Muscle layer of duodenum (tissue), 2 donors: ENCODE measurements around the gene ZBTB9.

ENCODE experiments used
- H3K27ac ChIP-seq: one replicate; pipeline ENCODE4 v1.7.0; 2013; ENCODE audit warnings: mild to moderate bottlenecking, low read length
- H3K27me3 ChIP-seq: one replicate; pipeline ENCODE4 v1.7.0; 2013; ENCODE audit warnings: low read depth, mild to moderate bottlenecking, control low read depth, low read length
- H3K36me3 ChIP-seq, 2 donors: one replicate each; pipeline ENCODE4 v1.7.0; 2013; ENCODE audit warnings: low read length in 2 of 2, control low read depth in 1 of 2, mild to moderate bottlenecking in 1 of 2; ENCODE audit not compliant: insufficient read depth in 2 of 2, control insufficient read depth in 1 of 2
- H3K4me1 ChIP-seq, 2 donors: one replicate each; pipeline ENCODE4 v1.7.0; 2013; ENCODE audit warnings: low read length in 2 of 2, mild to moderate bottlenecking in 2 of 2, control low read depth in 1 of 2, moderate library complexity in 1 of 2; ENCODE audit not compliant: insufficient read depth in 2 of 2, control insufficient read depth in 1 of 2
- H3K4me3 ChIP-seq, 2 donors: one replicate each; pipeline ENCODE4 v1.7.0; 2013; ENCODE audit warnings: low read length in 2 of 2, low read depth in 1 of 2, mild to moderate bottlenecking in 1 of 2
- H3K9me3 ChIP-seq, 2 donors: one replicate each; pipeline ENCODE4 v1.7.0; 2013; ENCODE audit warnings: low read length in 2 of 2, control low read depth in 1 of 2, mild to moderate bottlenecking in 1 of 2; ENCODE audit not compliant: control insufficient read depth in 1 of 2
- donor health status: healthy.

The ZBTB9 gene, protein sequence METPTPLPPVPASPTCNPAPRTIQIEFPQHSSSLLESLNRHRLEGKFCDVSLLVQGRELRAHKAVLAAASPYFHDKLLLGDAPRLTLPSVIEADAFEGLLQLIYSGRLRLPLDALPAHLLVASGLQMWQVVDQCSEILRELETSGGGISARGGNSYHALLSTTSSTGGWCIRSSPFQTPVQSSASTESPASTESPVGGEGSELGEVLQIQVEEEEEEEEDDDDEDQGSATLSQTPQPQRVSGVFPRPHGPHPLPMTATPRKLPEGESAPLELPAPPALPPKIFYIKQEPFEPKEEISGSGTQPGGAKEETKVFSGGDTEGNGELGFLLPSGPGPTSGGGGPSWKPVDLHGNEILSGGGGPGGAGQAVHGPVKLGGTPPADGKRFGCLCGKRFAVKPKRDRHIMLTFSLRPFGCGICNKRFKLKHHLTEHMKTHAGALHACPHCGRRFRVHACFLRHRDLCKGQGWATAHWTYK

DNA sequence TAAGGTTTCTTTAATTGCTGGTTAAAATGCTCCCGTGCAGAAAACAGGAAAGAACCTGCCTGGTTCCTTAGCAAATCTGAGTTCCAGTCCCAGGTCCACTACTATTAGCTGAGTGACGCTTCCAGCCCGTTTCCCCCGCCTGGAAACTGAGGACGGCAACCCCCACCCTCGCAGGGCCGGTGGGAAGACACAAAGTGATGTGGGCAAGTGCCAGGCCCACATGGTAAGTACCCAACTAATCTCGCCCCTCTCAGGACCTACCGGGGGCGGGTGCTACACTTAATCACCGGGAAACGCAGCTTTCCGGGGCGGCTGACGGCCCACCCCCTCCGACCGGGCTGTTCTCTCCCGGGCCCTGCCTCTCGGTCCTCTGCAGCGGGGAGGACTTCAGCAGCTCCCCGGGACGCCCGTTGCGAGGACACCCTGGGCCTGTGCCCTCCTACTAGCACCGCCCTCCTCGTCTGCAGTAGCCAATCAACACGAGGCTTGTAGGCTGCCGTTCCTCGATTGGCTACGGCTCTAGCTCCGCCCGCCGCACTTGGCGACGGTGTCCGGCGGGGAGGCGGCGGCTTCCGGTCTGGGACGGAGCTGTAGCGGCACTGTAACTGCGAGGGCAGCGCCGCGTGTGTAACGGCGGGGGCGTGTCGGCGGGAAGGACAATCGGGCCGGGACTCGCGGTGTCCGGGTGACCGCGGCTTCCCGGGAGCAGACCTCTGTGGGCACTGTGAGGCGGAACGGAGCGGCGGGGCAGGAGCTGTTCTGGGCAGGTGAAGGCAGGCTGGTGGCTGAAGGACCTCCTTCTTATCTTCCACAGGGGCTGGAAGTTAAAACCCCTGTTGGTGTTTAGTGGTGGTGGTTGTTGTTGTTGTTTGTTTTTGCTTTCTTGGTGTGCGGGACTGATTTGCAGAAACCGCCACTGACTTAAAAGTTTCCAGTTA is at the start of gene ZBTB9:
TSS of gene ZBTB9 (plus strand) at position 568 of the 938 bp plus-strand sequence. CDS start 525 bp downstream, outside the sequence.
- peak within 1 kb of the TSS; percentile 78 for H3K27ac ChIP-seq
- H3K36me3 ChIP-seq: peaks cover 5 to 14% of the 10 kb centered on the region in 2 donors
- peaks cover 8 to 21% of the 10 kb centered on the region in 2 donors for H3K4me1 ChIP-seq
- H3K27me3 ChIP-seq: no peaks in the 10 kb centered on the region
- H3K4me3 ChIP-seq: peak within 1 kb of the TSS; percentile 77 to 95
- H3K9me3 ChIP-seq: no peaks in the 10 kb centered on the region

- H3K36me3 ChIP-seq: no peaks in the 10 kb centered on the region
- no peak overlapping the region for H3K27ac ChIP-seq
- H3K4me3 ChIP-seq: no peak overlapping the region
- no peaks in the 10 kb centered on the region for H3K27me3 ChIP-seq
- H3K4me1 ChIP-seq: peaks cover 0 to 3% of the 10 kb centered on the region in 2 donors
- H3K9me3 ChIP-seq: no peaks in the 10 kb centered on the region
Measured at GRCh38 chr6:33404884-33405283, 49.5 kb upstream of the ZBTB9 start.

DNA sequence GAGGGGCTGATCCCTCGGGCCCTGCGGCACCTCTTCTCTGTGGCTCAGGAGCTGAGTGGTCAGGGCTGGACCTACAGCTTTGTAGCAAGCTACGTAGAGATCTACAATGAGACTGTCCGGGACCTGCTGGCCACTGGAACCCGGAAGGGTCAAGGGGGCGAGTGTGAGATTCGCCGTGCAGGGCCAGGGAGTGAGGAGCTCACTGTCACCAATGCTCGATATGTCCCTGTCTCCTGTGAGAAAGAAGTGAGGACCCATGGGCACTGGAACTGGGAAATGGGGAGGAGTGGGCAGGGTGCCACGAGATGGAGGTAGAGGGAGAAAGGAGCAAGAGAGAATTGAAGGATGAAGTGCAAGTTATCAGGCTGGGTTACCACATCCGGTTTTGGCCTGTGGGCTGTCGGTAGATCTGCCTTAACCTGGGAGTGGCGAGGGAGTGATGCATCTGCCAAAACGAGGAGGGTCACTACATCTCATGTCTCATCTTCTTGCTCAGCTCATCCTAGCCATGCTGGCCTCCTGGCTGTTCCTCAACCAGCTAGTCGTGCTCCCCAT is 48.9 kb upstream of the ZBTB9 start:
- H3K36me3 ChIP-seq: no peaks in the 10 kb centered on the region
- no peak overlapping the region for H3K27ac ChIP-seq

GRCh38 chr6:33406126-33406525 is 48.2 kb upstream of the ZBTB9 start:
- no peaks in the 10 kb centered on the region for H3K9me3 ChIP-seq
- no peak overlapping the region for H3K27ac ChIP-seq
- no peaks in the 10 kb centered on the region for H3K27me3 ChIP-seq
- no peaks in the 10 kb centered on the region for H3K36me3 ChIP-seq
- H3K4me3 ChIP-seq: no peak overlapping the region
- H3K4me1 ChIP-seq: peaks cover 0 to 3% of the 10 kb centered on the region in 2 donors

More for the DNA sequence above, 48.9 kb upstream of the ZBTB9 start:
- H3K27me3 ChIP-seq: no peaks in the 10 kb centered on the region
- H3K9me3 ChIP-seq: no peaks in the 10 kb centered on the region
- H3K4me3 ChIP-seq: no peak overlapping the region
- H3K4me1 ChIP-seq: peaks cover 0 to 3% of the 10 kb centered on the region in 2 donors

GRCh38 chr6:33407132-33407718 is 47.2 kb upstream of the ZBTB9 start:
- no peak overlapping the region for H3K27ac ChIP-seq
- H3K4me3 ChIP-seq: no peak overlapping the region
- peaks cover 1 to 2% of the 10 kb centered on the region in 2 donors for H3K36me3 ChIP-seq
- no peaks in the 10 kb centered on the region for H3K9me3 ChIP-seq
- no peaks in the 10 kb centered on the region for H3K27me3 ChIP-seq
- H3K4me1 ChIP-seq: peaks cover 0 to 12% of the 10 kb centered on the region in 2 donors

DNA sequence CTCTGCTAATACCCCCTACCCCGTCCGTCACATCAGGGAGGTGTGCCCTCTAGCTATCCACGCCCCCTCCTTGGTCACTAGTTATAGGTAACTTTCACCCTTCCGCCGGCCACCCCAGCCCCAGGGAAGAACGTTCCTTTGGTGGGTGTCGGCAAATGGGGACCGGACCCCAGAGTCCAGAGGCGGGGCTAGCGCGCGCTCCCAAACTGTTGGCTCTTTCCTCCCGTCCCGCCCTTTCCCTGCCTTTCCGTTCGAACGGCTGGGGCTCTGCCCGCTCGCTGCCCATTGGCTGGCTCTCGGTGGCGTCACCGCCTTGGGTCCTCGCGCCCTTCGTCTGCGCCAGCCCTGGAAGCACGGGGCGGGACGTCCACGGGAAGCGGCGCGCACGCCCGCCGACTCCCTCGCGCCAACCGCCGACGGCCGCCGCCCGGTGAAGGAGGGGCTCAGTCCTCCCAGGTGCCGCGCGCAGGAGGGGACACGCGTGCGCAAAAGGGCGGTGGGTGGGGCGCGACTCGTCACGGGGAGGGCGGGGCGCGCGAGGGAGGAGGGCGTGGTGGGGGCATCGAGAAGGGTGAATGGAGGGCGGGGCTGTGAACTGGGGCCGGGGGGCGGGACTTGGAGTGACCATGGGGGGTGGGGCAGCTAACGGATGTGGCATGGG is 44.2 kb upstream of the ZBTB9 start:
- Histone ChIP-seq H3K36me3 (peaks cover 23 to 31% of the 10 kb centered on the region in 2 donors), H3K4me1 (peaks cover 3 to 25% of the 10 kb centered on the region in 2 donors), H3K4me3 (peak overlapping the region; percentile 69 to 88), H3K9me3 (no peaks in the 10 kb centered on the region), H3K27me3 (no peaks in the 10 kb centered on the region), H3K27ac (peak overlapping the region; percentile 80)

GRCh38 chr6:33410711-33411631 is 43.4 kb upstream of the ZBTB9 start, which contains the start of gene PHF1:
Gene PHF1 (plus strand): TSS chr6:33411014. CDS start chr6:33412264, 1,250 bp downstream.
- Histone ChIP-seq H3K36me3 (peaks cover 29 to 39% of the 10 kb centered on the region in 2 donors), H3K4me1 (peaks cover 3 to 29% of the 10 kb centered on the region in 2 donors)

GRCh38 chr6:33411632-33412005 is 42.8 kb upstream of the ZBTB9 start:
- H3K27me3 ChIP-seq: no peaks in the 10 kb centered on the region
- peaks cover 7 to 36% of the 10 kb centered on the region in 2 donors for H3K4me1 ChIP-seq
- H3K4me3 ChIP-seq: peak overlapping the region; percentile 88
- H3K9me3 ChIP-seq: no peaks in the 10 kb centered on the region
- H3K36me3 ChIP-seq: peaks cover 30 to 44% of the 10 kb centered on the region in 2 donors
- peak overlapping the region; percentile 85 for H3K27ac ChIP-seq

More at GRCh38 chr6:33410711-33411631, 43.4 kb upstream of the ZBTB9 start, which contains the start of gene PHF1:
- H3K9me3 ChIP-seq: no peaks in the 10 kb centered on the region
- H3K27me3 ChIP-seq: no peaks in the 10 kb centered on the region
- peak within 1 kb of the TSS; percentile 88 for H3K4me3 ChIP-seq
- peak within 1 kb of the TSS; percentile 85 for H3K27ac ChIP-seq

GRCh38 chr6:33412140-33413009 is 42.0 kb upstream of the ZBTB9 start:
- Histone ChIP-seq H3K27me3 (no peaks in the 10 kb centered on the region), H3K36me3 (peaks cover 30 to 50% of the 10 kb centered on the region in 2 donors), H3K9me3 (no peaks in the 10 kb centered on the region), H3K4me3 (peak overlapping the region in 1 of 2 donors; percentile 88), H3K27ac (no peak overlapping the region), H3K4me1 (peaks cover 11 to 43% of the 10 kb centered on the region in 2 donors)
